ENCODE measurements around the gene BBIP1.
A peak's percentile ranks its signal among the peaks of the same experiment; 100 is the strongest.
"Not testable (repeated sequence)": the region's sequence is repeated elsewhere in the genome, so short reads cannot be mapped to it uniquely, and the experiment has no call there.

BBIP1 gene

GRCh38 chr10:110944792-110945396, 25.9 kb upstream of the BBIP1 start:
- Mint-ChIP-seq H3K27me3 (no peaks in the 10 kb centered on the region), H3K27ac (no peak overlapping the region), H3K9me3 (peaks cover 5% of the 10 kb centered on the region), H3K4me1 (ENCODE audit: low read depth) (peaks cover 53% of the 10 kb centered on the region), H3K36me3 (ENCODE audit: low read depth) (peaks cover 63% of the 10 kb centered on the region), H3K4me3 (no peak overlapping the region)
- DNase-seq: no peak

- Mint-ChIP-seq H3K27me3 (no peaks in the 10 kb centered on the region), H3K36me3 (ENCODE audit: low read depth) (peaks cover 57% of the 10 kb centered on the region), H3K27ac (no peak overlapping the region), H3K4me1 (ENCODE audit: low read depth) (peaks cover 47% of the 10 kb centered on the region), H3K9me3 (peaks cover 5% of the 10 kb centered on the region), H3K4me3 (no peak overlapping the region)
- DNase-seq: no peak
Measured at GRCh38 chr10:110939419-110939818, 20.4 kb upstream of the BBIP1 start.

GRCh38 chr10:110936757-110937156, 17.8 kb upstream of the BBIP1 start:
- no peak for DNase-seq
- peaks cover 42% of the 10 kb centered on the region for H3K4me1 Mint-ChIP-seq (ENCODE audit: low read depth)
- H3K27me3 Mint-ChIP-seq: no peaks in the 10 kb centered on the region
- H3K36me3 Mint-ChIP-seq (ENCODE audit: low read depth): peaks cover 31% of the 10 kb centered on the region
- no peak overlapping the region for H3K27ac Mint-ChIP-seq
- H3K4me3 Mint-ChIP-seq: no peak overlapping the region
- peaks cover 2% of the 10 kb centered on the region for H3K9me3 Mint-ChIP-seq

GRCh38 chr10:110932505-110933180, 13.7 kb upstream of the BBIP1 start:
- no peak overlapping the region for H3K4me3 Mint-ChIP-seq

GRCh38 chr10:110931769-110932381, 12.9 kb upstream of the BBIP1 start:
- Mint-ChIP-seq H3K4me3 (no peak overlapping the region), H3K9me3 (no peaks in the 10 kb centered on the region), H3K27me3 (no peaks in the 10 kb centered on the region), H3K4me1 (ENCODE audit: low read depth) (peaks cover 41% of the 10 kb centered on the region), H3K36me3 (ENCODE audit: low read depth) (peaks cover 8% of the 10 kb centered on the region), H3K27ac (no peak overlapping the region)
- no peak for DNase-seq

More at GRCh38 chr10:110932505-110933180, 13.7 kb upstream of the BBIP1 start:
- no peak overlapping the region for H3K27ac Mint-ChIP-seq
- no peaks in the 10 kb centered on the region for H3K9me3 Mint-ChIP-seq
- DNase-seq: no peak
- H3K4me1 Mint-ChIP-seq (ENCODE audit: low read depth): peaks cover 40% of the 10 kb centered on the region
- no peaks in the 10 kb centered on the region for H3K27me3 Mint-ChIP-seq
- peaks cover 13% of the 10 kb centered on the region for H3K36me3 Mint-ChIP-seq (ENCODE audit: low read depth)

GRCh38 chr10:110927461-110927860, 8.5 kb upstream of the BBIP1 start:
- Mint-ChIP-seq H3K4me3 (no peak overlapping the region), H3K27ac (no peak overlapping the region), H3K9me3 (no peaks in the 10 kb centered on the region), H3K36me3 (ENCODE audit: low read depth) (no peaks in the 10 kb centered on the region), H3K4me1 (ENCODE audit: low read depth) (peaks cover 50% of the 10 kb centered on the region), H3K27me3 (no peaks in the 10 kb centered on the region)
- no peak for DNase-seq

- Mint-ChIP-seq H3K27ac (no peak overlapping the region), H3K9me3 (no peaks in the 10 kb centered on the region), H3K4me1 (ENCODE audit: low read depth) (peaks cover 57% of the 10 kb centered on the region), H3K27me3 (no peaks in the 10 kb centered on the region), H3K4me3 (no peak overlapping the region), H3K36me3 (ENCODE audit: low read depth) (peaks cover 8% of the 10 kb centered on the region)
- DNase-seq: no peak
Measured at GRCh38 chr10:110923856-110924493, 5.0 kb upstream of the BBIP1 start.

GRCh38 chr10:110919971-110920881, 1.2 kb upstream of the BBIP1 start:
- Mint-ChIP-seq H3K4me3 (peak overlapping the region; percentile 87), H3K27ac (peak overlapping the region; percentile 85), H3K36me3 (ENCODE audit: low read depth) (peaks cover 38% of the 10 kb centered on the region), H3K9me3 (no peaks in the 10 kb centered on the region), H3K27me3 (no peaks in the 10 kb centered on the region), H3K4me1 (ENCODE audit: low read depth) (peaks cover 53% of the 10 kb centered on the region)
- no peak for DNase-seq

GRCh38 chr10:110919349-110919931, 460 bp upstream of the BBIP1 start, which contains the start of gene SHOC2:
SHOC2 (plus strand) TSS chr10:110919604; CDS start chr10:110964359, 44,755 bp downstream.
- peaks cover 40% of the 10 kb centered on the region for H3K36me3 Mint-ChIP-seq (ENCODE audit: low read depth)

GRCh38 chr10:110918269-110918642, 724 bp downstream of the BBIP1 start:
- peaks cover 44% of the 10 kb centered on the region for H3K36me3 Mint-ChIP-seq (ENCODE audit: low read depth)
- H3K27me3 Mint-ChIP-seq: no peaks in the 10 kb centered on the region
- no peaks in the 10 kb centered on the region for H3K9me3 Mint-ChIP-seq
- peaks cover 48% of the 10 kb centered on the region for H3K4me1 Mint-ChIP-seq (ENCODE audit: low read depth)
- peak overlapping the region; percentile 100 for H3K27ac Mint-ChIP-seq
- H3K4me3 Mint-ChIP-seq: peak overlapping the region; percentile 87
- no peak for DNase-seq

More at GRCh38 chr10:110919349-110919931, 460 bp upstream of the BBIP1 start, which contains the start of gene SHOC2:
- H3K27ac Mint-ChIP-seq: peak within 1 kb of the TSS; percentile 100
- peak; percentile 95 for DNase-seq
- no peaks in the 10 kb centered on the region for H3K9me3 Mint-ChIP-seq
- peak within 1 kb of the TSS; percentile 87 for H3K4me3 Mint-ChIP-seq
- H3K27me3 Mint-ChIP-seq: no peaks in the 10 kb centered on the region
- H3K4me1 Mint-ChIP-seq (ENCODE audit: low read depth): peaks cover 53% of the 10 kb centered on the region

GRCh38 chr10:110916554-110917346, 2.2 kb downstream of the BBIP1 start:
- no peak for DNase-seq
- Mint-ChIP-seq H3K36me3 (ENCODE audit: low read depth) (peaks cover 53% of the 10 kb centered on the region), H3K4me1 (ENCODE audit: low read depth) (peaks cover 41% of the 10 kb centered on the region), H3K27ac (peak overlapping the region; percentile 67), H3K27me3 (no peaks in the 10 kb centered on the region), H3K4me3 (peak overlapping the region; percentile 87), H3K9me3 (no peaks in the 10 kb centered on the region)

- H3K4me1 Mint-ChIP-seq (ENCODE audit: low read depth): peaks cover 35% of the 10 kb centered on the region
- DNase-seq, H3K4me3 Mint-ChIP-seq, H3K9me3 Mint-ChIP-seq, H3K27me3 Mint-ChIP-seq: not testable (repeated sequence)
- H3K27ac Mint-ChIP-seq: peak overlapping the region; percentile 23
- peaks cover 61% of the 10 kb centered on the region for H3K36me3 Mint-ChIP-seq (ENCODE audit: low read depth)
Measured at GRCh38 chr10:110915600-110915999, 3.4 kb downstream of the BBIP1 start.

- H3K9me3 Mint-ChIP-seq: no peaks in the 10 kb centered on the region
- no peaks in the 10 kb centered on the region for H3K27me3 Mint-ChIP-seq
- H3K4me1 Mint-ChIP-seq (ENCODE audit: low read depth): peaks cover 39% of the 10 kb centered on the region
- H3K4me3 Mint-ChIP-seq: no peak overlapping the region
- H3K27ac Mint-ChIP-seq: no peak overlapping the region
- no peak for DNase-seq
- H3K36me3 Mint-ChIP-seq (ENCODE audit: low read depth): peaks cover 61% of the 10 kb centered on the region
Measured at GRCh38 chr10:110915035-110915434, 3.9 kb downstream of the BBIP1 start.
